GM12865 (cell line): ENCODE measurements around the gene CCNC.

Experiments used
- DNase-seq: peaks from one replicate; pipeline ENCODE4 v3.0.0; 2010; ENCODE audit warnings: low read depth
- H3K4me3 ChIP-seq: 2 replicates; pipeline ENCODE4 v1.5.1; 2011; ENCODE audit warnings: mild to moderate bottlenecking, low read depth, low read length, control low read depth
- TF ChIP-seq, protein P1 (sequence below): IDR thresholded peaks from 2 replicates; pipeline ENCODE4 v1.5.1; 2011; ENCODE audit warnings: low read length, control low read depth, low read depth, inconsistent platforms; ENCODE audit not compliant: insufficient read depth; ENCODE audit errors: missing control alignments

Gene CCNC

DNA sequence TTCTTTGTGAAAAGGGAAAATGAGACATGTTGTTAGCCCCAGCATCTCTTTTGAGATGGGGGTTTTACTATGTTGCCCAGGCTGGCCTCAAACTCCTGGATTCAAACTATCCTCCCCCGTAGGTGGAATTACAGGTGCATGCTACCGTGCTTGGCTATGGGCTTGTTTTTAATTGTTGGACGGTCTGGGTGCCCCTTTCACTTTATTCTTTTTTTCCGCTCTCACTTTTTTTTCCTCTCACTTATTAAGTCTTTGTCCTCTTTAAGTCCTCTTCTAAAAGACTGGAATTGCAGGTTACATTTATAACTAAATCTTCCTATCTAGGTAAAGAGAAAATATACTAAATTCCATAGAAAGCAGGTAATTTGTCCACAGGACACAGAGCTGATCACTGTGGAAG lies 19.3 kb upstream of the CCNC start:
- no peak overlapping the region for H3K4me3 ChIP-seq
- TF ChIP-seq, protein P1, sequence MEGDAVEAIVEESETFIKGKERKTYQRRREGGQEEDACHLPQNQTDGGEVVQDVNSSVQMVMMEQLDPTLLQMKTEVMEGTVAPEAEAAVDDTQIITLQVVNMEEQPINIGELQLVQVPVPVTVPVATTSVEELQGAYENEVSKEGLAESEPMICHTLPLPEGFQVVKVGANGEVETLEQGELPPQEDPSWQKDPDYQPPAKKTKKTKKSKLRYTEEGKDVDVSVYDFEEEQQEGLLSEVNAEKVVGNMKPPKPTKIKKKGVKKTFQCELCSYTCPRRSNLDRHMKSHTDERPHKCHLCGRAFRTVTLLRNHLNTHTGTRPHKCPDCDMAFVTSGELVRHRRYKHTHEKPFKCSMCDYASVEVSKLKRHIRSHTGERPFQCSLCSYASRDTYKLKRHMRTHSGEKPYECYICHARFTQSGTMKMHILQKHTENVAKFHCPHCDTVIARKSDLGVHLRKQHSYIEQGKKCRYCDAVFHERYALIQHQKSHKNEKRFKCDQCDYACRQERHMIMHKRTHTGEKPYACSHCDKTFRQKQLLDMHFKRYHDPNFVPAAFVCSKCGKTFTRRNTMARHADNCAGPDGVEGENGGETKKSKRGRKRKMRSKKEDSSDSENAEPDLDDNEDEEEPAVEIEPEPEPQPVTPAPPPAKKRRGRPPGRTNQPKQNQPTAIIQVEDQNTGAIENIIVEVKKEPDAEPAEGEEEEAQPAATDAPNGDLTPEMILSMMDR, result no peak
- DNase-seq, result no peak

DNA sequence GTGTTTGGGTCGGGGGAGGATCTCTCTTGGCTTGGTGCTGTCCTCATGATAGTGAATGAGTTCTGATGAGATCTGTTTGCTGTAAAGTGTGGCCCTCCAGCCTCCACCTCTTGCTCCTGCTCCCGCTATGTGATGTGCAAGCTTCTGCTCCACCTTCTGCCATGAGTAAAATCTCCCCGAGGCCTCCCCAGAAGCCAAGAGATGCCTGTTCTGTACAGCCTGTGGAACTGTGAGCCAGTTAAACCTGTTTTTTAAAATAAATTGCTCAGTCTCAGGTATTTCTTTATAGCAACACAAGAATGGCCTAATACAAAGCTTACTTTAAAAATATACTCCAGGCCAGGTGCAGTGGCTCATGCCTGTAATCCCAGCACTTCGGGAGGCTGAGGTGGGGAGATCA lies 11.3 kb upstream of the CCNC start:
- no peak overlapping the region for H3K4me3 ChIP-seq
- TF ChIP-seq, protein P1, result no peak
- DNase-seq, result no peak

DNA sequence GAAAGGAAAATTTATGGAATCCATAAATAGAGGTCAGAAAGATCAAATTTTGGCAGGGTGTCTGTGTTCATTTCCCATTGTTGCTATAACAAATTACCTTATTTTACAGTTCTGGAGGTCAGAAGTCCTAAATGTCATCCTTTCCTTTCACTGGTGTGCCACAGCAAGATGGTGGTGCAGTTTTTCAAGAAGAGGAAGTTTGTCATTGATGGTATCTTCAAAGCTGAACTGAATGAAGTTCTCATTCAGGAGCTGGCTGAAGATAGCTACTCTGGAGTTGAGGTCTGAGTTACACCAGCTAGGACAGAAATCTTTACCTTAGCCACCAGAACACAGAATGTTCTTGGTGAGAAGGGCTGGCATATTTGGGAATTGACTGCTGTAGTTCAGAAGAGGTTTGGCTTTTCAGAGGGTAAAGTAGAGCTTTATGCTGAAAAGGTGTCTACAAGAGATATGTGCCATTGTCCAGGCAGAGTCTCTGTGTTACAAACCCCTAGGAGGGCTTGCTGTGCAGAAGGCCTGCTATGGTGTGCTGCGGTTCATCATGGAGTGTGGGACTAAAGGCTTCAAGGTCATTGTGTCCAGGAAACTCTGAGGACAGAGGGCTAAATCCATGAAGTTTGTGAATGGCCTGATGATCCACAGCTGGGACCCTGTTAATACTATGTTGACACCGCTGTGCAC lies 7.2 kb upstream of the CCNC start:
- DNase-seq, result no peak
- no peak overlapping the region for H3K4me3 ChIP-seq
- TF ChIP-seq, protein P1, result no peak

DNA sequence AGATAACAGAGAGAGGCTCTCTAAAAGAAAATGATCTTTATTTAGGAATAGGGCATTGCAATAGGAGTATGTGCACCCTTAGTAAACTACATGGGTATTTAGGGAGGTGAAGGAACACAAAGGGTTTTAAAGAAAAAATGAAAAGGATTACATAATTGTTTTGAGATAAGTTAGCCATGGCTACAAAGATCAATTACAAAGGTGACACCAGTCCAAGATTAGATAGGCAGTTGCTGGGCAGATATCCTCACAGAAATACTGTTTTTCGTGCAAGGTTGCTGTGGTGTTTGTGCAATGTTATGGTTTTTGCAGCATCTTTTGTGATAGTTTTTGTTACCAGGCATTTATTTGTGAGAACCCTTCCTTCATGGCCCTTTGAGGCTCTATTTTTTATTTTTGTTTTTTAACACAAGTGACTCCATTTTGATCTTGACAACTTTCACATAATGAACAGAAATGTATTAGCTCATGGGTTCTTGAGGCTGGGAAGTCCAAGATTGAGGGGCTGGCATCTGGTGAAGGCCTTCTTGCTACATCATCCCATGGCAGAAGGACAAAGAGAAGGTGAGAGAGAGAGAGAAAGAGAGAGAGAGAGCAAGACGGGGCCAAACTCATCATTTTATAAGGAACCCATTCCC lies 5.6 kb upstream of the CCNC start:
- DNase-seq, result no peak
- TF ChIP-seq, protein P1, result no peak
- H3K4me3 ChIP-seq, result no peak overlapping the region

DNA sequence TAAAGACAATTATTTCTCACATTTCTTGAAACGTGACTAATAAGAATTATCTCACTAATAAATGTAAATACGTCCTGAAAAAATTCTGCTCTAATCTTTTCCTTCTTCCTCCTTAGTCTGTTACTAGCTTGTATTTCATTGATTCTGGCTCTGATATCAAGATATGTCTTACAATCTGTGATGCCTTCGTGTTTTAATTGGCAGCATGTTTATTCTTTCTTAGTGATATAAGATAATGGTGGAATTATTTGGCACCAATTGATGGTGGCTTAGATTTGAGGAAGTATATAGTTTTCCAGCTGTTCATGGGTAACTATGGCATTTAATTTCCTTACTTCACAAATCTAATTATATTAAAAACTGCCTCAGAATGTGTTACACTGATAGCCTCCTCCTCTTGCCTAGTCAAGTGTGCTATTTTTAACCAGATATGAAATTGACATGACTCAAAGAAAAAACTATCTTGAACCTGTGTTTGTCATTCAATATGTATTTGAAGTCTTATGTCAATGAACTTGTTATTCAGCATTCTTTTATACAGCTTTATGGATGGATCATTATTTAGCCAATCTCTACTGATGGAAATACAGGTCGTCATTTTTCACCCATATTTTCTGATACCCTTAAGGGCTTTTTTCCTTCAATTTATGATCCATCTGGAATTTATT lies 5.3 kb downstream of the CCNC start:
- TF ChIP-seq, protein P1, result no peak
- H3K4me3 ChIP-seq, result no peak overlapping the region
- DNase-seq, result no peak

DNA sequence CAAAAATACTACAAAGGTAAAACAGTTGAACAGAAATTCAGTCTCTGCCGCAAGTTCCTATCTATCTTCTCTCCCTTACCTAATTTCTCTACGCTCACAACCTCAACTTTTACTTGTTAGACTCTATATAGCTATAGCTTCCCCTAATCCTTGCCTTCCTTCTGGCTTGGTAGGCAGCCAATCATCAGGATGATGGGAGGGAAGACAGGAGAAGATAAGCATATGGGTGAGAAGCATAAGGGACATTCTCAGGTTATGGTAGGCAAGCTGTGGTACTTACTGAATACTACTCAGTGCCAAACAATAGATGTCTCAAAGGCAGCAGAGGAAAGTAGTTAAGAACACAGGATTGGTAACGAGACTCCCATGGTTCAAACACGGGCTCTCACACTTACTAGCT lies 7.8 kb downstream of the CCNC start:
- TF ChIP-seq, protein P1, result no peak
- no peak for DNase-seq
- no peak overlapping the region for H3K4me3 ChIP-seq

DNA sequence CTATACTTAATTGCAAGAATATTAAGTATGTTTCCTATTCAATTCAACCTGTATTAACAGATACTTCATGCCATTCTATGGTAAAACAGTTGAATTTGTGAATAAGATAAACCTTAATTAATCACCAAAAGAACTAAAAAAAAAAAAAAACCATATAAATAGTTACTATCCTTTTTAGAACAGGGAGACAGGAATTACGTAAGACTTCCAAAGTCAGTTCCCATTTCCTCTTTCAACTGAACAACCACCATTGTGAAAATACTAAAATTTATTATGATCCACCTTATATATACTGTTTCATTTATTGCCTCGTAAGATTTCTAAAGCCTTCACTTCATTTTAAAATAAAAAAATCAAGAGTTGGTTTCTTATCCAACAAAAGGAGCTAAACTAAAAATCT lies 9.4 kb downstream of the CCNC start:
- no peak overlapping the region for H3K4me3 ChIP-seq
- no peak for DNase-seq
- TF ChIP-seq, protein P1, result no peak
